Eye (tissue), 1 donor: ENCODE results near the gene SCN3B.

Experiments used
- DNase-seq: peaks from one replicate; pipeline ENCODE4 v3.0.0-alpha.2; 2015

Gene SCN3B

GRCh38 chr11:123653827-123654565 lies 428 bp downstream of the SCN3B start:
- DNase-seq: peak; percentile 86

GRCh38 chr11:123653483-123653826 lies 969 bp downstream of the SCN3B start:
- no peak for DNase-seq

GRCh38 chr11:123652599-123652998 lies 1.8 kb downstream of the SCN3B start:
- no peak for DNase-seq

- DNase-seq: no peak
Observed at GRCh38 chr11:123650901-123651300, 3.5 kb downstream of the SCN3B start.

- no peak for DNase-seq
Observed at GRCh38 chr11:123645286-123645975, 9.0 kb downstream of the SCN3B start.

- DNase-seq: no peak
Observed at GRCh38 chr11:123642435-123642834, 12.0 kb downstream of the SCN3B start.

- no peak for DNase-seq
Observed at GRCh38 chr11:123641495-123641840, 13.0 kb downstream of the SCN3B start.

- DNase-seq: peak; percentile 71
Observed at GRCh38 chr11:123640677-123641494, 13.5 kb downstream of the SCN3B start.

- peak; percentile 32 for DNase-seq
Observed at GRCh38 chr11:123640029-123640428, 14.4 kb downstream of the SCN3B start.

- DNase-seq: no peak
Observed at GRCh38 chr11:123630126-123630608, 24.3 kb downstream of the SCN3B start.

- no peak for DNase-seq
Observed at GRCh38 chr11:123628936-123629683, 25.3 kb downstream of the SCN3B start.

GRCh38 chr11:123624974-123625373 lies 29.4 kb downstream of the SCN3B start:
- DNase-seq: no peak

GRCh38 chr11:123622576-123622975 lies 31.8 kb downstream of the SCN3B start:
- DNase-seq: no peak

GRCh38 chr11:123616505-123617198 lies 37.8 kb downstream of the SCN3B start:
- no peak for DNase-seq

- no peak for DNase-seq
Observed at GRCh38 chr11:123611698-123612097, 42.7 kb downstream of the SCN3B start.

GRCh38 chr11:123608945-123609344 lies 45.5 kb downstream of the SCN3B start:
- DNase-seq: no peak

- no peak for DNase-seq
Observed at GRCh38 chr11:123608371-123608770, 46.1 kb downstream of the SCN3B start.

- no peak for DNase-seq
Observed at GRCh38 chr11:123607781-123608180, 46.6 kb downstream of the SCN3B start.

- DNase-seq: no peak
Observed at GRCh38 chr11:123603666-123604065, 50.8 kb downstream of the SCN3B start.

GRCh38 chr11:123601743-123602142 lies 52.7 kb downstream of the SCN3B start:
- DNase-seq: no peak

- no peak for DNase-seq
Observed at GRCh38 chr11:123601136-123601535, 53.3 kb downstream of the SCN3B start.

- no peak for DNase-seq
Observed at GRCh38 chr11:123597859-123598258, 56.6 kb downstream of the SCN3B start.
